ENCODE data around the gene SCRN1.

SCRN1 gene

DNA sequence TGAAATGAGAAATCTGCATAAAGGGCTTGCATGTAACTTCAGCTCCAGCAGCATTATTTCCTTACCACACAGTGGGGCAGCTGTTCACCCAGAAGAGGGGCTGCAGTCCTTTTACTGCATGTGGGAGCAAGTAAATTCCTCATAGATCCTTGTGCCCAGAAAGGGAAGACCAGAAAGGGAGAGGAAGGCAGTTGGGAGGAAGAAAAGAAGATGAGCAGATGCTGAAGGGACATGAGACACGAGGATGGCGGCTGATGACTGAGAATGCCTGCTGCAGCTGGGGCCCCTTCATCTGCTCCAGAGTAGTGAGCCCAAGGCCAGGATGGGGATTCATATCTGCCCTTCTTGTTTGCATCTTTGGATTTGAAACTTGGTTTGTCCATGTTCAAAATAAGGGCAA, 102.8 kb downstream of the SCRN1 start:
- DNase-seq = no peak

DNA sequence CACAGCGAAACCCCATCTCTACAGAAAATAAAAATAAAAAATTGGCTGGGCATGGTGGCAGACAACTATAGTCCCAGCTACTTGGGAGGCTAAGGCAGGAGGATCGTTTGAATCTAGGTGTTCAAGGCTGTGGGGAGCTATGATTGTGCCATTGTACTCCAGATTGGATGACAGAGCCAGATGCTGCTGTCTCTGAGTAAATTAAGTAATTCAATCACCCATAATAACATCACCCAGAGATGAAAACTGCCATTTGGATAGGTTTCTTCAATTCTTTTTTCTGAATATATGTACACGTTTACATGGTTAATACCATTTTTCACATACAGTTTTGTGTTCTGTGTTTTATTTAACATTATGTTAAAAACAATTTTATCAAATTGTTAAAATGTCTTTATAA, 104.0 kb downstream of the SCRN1 start:
- DNase-seq = no peak

DNA sequence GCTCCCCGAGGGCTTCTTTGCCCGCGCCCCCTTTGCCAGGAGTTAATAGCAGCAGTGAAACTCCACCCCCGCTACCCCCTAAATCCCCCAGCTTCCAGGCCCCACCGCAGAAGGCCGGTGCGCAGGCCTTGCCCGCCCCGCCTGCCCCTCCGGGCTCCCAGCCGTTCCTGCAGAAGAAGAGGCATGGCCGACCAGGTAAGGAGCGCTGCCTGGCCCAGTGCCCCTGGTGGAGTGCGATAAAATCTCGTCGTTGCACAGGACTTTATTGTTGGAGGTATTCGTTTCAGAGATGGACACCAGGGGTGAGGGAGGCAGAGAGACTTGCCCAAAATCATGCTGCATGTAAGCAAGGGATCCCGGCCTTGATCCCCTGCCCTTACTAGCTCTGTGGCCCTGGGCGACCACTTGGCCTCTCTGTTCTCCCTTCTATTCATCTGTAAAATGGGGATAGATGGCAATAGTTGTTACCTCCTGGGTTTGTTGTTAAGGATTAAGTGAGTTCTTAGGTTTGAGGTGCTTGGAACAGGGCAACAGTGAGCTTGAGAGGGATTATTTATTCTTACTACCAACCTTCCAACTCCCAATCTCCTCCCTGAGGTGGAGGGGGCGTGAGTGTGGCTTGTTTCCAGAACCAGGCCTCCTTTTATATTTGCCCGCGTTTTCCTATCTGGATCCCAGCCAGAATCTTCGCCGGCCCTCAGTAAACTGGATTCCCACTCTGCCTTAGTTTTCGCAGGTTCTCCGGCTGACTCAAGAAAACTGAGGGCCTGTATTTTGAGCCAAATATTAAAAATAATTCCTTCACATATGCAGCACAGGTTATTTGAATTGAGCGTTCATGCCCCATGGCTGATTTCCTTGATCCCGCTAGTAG, 105.0 kb downstream of the SCRN1 start:
- no peak for DNase-seq

DNA sequence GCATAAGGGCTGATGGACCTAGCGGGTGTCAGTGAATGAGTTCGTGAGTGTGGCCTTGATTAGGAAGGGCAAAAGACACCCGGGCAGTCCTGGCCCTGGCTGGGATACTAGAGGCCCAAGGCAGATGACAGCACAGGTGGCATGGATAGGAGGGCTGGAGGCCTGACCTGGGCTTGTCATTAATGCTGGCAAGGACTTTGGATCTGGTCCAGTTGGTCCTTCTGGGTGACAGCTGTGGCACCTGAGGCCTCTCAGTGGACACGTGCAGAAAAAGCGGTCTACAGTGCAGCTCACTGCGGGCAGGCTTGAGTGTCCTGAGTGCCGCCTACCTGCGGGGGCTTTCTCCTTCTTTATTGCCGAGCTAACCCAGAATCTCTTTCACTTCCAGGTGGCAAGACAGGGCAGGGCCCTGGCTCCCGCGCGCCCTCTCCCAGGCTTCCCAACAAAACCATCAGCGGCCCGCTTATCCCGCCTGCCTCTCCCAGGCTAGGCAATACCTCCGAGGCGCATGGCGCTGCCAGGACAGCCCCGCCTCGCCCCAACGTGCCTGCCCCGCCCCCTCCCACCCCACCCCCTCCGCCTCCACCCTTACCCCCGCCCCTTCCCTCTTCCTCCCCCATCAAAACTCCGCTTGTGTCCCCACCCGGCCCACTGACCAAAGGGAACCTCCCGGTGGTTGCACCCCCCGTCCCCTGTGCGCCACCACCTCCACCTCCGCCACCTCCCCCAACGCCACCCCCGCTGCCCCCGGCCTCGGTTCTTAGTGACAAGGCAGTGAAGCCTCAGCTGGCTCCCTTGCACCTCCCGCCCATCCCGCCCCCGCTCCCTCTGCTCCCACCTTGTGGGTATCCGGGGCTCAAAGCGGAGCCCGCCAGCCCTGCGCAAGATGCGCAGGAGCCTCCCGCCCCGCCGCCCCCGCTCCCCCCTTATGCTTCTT, 105.9 kb downstream of the SCRN1 start:
- no peak for DNase-seq

DNA sequence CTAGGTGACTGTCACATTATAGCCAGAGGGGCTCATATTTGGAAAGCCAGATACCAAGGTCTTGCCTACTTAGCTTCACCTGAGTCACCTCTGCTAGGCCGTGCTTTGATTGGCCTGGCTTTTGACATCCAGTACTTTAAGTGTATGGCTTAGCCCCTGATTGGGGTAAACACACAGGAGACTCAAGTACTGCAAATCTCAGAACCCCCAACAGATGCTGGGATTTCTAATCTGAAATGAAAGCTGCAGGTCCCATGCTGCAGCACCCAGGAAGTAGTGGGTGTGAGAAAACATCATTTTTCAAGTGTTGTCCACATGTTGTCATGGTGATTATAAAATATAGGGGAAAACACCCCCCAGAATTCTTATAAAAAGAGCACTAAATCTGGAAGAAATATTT, 107.1 kb downstream of the SCRN1 start:
- no peak for DNase-seq

DNA sequence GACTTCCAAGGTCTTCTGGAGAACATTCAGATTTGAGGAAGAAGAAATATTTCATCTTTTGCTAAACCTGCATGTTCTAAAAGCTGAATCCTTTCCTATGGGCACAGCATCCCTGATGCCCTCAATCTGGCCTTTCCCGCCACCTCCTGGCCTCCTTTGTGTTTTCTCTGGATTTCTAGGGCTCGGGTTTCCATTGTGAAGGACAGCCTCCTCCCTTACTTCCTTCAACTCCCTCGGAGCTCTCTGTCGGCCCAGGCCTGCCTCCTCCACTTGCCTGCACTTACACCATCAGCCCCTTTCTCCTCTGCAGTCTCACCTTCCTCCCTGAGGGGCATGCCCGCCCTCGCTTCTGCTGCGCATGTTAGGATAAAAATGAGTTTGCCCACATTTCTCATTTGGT, 107.9 kb downstream of the SCRN1 start:
- DNase-seq = no peak

DNA sequence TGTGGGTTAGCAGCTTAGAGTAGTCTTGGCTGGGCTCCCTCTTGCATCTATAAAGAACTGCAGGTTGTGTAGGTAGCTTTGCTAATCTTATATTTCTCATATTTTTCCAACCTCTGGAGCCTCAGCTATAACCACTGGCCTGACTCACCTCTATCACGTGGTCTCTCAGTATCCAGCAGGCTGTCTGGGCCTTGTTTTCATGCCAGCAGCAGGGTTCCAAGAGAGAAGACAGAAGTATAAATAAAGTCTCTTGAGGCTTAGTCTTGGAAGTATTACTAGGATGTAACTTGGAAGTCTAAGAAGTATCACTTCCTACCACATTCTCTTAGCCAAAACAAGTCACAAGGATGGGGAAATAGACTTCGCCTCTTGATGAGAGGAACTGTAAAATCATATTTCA, 110.0 kb downstream of the SCRN1 start:
- DNase-seq = no peak

DNA sequence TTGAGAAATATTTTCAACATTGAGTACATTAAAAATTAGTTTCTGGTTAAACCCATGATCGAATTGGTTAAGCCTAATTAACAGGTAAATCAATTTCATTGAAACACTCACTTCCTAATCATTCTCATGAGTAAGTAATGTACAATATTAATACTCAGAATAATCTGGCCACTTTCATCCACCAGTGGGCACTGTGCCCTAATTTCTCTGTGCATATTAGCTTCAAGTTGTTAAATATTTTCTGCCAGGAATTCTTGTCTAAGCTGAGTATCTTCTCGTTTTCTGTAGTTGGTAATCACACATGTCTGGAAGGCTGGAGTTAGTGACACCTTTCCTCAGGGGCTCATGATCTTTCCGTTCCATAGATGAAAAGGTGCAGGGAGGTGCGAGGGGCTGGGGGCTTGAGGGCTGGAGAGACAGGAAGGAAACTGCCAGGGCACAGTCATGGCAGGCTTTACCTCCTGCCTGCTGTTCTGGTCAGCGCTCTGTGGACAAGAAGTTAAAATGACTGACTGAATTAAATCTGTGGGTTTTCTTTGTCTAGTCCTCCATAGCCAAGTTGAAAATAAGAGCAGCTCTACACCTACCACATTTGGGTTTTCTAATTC, 111.4 kb downstream of the SCRN1 start:
- peak; percentile 6 to 8 for DNase-seq

DNA sequence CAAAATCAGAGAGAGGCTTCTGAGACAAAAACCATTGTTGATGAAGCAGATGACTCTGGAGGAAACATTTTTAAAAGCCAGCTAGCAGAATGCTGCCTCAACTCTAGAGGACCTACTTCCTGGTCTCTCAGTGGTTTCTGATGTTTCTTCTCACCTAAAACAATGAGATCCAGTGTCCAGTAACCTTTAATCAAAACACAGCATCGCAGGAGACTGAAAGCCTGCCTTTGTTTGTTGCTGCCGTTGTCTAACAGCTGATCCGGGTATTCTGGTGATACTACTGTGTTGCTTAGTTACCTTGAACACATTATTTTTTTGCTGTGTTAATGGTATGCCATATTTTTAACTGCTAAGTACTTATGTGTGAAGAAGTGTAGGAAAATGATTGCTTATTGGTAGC, 112.4 kb downstream of the SCRN1 start:
- no peak for DNase-seq

DNA sequence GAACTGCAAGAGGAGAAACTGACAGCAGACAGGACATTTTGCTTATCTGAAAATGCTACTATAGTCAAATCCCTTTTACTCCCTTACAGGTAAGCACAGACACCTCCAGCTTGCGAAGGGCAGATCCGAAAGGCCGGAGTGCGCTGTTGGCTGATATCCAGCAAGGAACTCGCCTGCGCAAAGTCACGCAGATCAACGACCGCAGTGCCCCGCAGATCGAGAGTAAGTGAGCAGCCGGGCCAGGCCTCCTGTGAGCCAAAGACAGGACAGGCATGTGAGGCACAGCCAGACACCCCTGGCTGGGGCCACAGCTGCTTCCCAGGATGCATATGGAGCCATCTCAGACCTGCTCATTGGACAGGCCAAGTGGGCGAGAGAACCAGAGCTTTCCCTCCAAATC, 113.9 kb downstream of the SCRN1 start:
- no peak for DNase-seq

DNA sequence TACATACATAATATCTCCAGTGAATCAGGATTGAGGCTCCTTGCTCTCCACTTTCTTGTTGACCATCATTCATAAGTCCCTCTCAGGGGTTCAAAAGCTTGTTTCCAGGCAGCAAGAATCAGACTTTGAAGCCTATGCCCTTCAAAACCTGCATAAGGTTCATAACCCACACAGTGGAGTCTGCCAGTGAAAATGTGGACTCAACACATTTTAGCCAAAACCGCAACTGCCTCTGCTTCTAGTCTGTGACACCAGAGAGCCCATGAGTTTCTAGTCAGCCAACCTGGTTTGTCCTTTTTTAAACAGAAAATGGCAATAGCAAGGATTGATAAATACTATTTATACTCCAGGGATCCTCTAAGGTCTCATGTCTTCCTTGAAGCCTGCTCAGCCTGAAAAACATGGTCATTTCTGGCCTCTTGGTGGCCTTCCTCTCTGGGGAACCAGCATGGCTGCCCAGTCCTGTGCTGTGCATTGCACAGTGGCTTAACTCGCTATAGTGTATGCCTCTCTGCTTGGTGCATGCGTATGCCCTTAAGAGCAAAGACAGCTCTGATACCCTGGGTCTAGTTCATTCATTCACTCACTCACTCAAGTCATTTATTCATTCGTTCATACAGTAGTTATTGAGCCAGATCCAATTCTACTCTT, 115.8 kb downstream of the SCRN1 start:
- DNase-seq = no peak

DNA sequence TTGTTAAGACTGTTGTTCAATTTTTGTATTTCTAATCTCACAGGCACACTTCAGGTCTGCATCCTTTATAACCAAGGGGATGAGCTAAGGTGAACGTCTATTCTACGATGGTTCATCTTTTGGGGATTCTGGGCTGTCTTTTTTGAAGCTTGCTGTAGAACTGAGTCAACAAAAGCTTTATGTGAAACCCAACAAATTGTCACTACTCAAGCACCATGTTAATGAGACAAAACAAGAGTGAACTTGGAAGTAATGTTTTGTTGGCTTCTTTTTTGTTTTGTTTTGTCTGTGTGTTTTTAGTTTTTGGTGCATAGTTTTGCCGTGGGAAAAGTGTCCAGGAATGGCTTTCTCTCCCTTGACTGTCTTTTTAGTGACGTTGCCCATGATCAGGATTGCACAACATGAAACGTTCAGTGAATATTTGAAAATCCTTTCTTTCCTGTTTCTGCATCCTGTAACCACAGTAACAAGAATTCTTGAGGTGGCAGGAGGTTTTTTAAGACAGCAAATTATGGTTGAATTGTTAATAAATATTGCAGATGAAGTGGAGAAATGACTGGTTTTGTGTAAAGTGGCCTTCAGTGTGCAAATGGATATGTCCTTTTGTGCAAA, 117.7 kb downstream of the SCRN1 start:
- DNase-seq = no peak
